ENCODE measurements around the gene CDKL4.

DNA sequence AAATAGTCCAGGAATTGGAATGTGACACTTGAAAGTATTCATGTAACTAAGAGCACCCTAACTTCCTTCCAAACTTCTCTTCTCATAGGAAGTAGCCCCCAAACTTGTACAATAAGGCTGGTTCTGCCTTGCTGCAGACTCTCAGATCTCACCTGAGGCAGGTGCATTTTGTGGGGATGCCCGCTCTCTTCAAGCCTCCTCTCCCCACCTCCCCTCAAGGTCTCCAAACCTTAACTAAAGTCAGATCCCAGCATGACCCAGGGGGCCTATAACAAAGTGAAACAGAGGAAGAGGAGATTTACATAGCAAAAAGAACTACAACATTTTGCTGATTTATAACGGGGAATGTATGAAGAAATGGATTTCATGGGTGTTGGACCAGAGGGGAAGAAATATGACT is 23.6 kb downstream of the CDKL4 start:
- TF ChIP-seq POLR2A (IDR thresholded peaks at IDR 0.05): no peak
- TF ChIP-seq, protein P1, sequence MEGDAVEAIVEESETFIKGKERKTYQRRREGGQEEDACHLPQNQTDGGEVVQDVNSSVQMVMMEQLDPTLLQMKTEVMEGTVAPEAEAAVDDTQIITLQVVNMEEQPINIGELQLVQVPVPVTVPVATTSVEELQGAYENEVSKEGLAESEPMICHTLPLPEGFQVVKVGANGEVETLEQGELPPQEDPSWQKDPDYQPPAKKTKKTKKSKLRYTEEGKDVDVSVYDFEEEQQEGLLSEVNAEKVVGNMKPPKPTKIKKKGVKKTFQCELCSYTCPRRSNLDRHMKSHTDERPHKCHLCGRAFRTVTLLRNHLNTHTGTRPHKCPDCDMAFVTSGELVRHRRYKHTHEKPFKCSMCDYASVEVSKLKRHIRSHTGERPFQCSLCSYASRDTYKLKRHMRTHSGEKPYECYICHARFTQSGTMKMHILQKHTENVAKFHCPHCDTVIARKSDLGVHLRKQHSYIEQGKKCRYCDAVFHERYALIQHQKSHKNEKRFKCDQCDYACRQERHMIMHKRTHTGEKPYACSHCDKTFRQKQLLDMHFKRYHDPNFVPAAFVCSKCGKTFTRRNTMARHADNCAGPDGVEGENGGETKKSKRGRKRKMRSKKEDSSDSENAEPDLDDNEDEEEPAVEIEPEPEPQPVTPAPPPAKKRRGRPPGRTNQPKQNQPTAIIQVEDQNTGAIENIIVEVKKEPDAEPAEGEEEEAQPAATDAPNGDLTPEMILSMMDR (IDR thresholded peaks at IDR 0.05 in 8 of 11, conservative IDR thresholded peaks at IDR 0.05 in 3 of 11): no peak

Data from spleen (tissue), 7 donors.